ENCODE measurements around the gene NNMT. TPM values are rescaled to one million over a fixed set of nuclear protein-coding genes. Genes with fewer than 3 reads are reported as not detected.
A peak's percentile ranks its signal among the peaks of the same experiment; 100 is the strongest.

NNMT gene
- total and polyA plus RNA-seq, 2 donors (not counting 1 experiment from before 2014, with no cell fraction given) = 156 to 639 TPM

DNA sequence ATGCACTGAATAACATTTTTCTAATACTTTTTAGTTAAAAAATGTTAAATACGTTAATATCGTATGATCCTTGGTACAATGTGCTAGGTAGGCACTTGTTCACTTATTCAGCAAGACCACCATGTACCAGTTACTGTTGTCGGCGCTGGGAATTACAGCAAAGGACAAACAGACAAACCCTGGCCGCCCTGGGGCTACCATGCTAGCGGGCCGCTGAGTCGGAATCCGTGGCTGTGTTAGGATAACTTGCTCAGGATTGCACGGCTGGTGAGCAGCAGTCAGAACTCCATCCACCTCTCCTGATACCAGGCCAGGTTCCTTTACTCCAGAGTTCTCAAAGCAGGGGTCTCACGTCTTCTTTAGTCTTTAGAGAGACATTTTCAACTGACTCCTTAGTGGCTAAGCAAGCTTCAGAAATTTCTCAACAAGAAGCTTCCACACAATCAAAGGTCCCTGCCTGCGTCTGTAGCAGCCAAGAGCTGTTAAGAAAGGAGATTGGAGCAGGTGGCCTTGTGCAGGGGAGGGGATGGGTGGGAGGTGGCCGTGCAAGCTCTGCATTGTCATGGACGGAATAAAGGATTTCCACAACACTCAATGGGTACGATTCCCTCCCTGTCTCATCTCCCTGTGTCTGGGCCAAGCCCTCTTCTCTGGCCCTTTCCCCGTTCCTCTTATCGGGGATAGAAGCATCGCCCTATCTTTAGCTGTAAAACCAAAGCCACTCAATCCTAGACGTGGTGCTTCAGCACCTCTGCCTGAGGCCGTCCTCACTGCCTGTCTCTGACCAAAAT is 39.8 kb upstream of the NNMT start:
- Histone ChIP-seq H3K4me3 (replicated peaks in 1 of 4; ENCODE audit: control extremely low read depth in 1 of 4, insufficient read depth in 1 of 4, low read depth in 3 of 4, low read length in 4 of 4) (no peak overlapping the region), H3K79me2 (ENCODE audit: control insufficient read depth, insufficient read depth, low read length) (no peaks in the 10 kb centered on the region), H3K36me3 (ENCODE audit: control insufficient read depth, insufficient read depth, low read length) (no peaks in the 10 kb centered on the region), H4K20me1 (ENCODE audit: control insufficient read depth, extremely low read depth, insufficient read depth, low read length) (no peaks in the 10 kb centered on the region), H3K27me3 (ENCODE audit: control insufficient read depth, insufficient read depth, low read length) (peaks cover 5% of the 10 kb centered on the region), H3K27ac (ENCODE audit: insufficient read depth, low read length) (no peak overlapping the region), H2AFZ (ENCODE audit: low read length) (no peak overlapping the region), H3K4me1 (ENCODE audit: control insufficient read depth, extremely low read depth, insufficient read depth, low read length) (no peaks in the 10 kb centered on the region), H3K9ac (ENCODE audit: insufficient read depth, low read length) (no peak overlapping the region), H3K4me2 (ENCODE audit: extremely low read depth, insufficient read depth, low read length) (no peak overlapping the region), H3K9me3 (ENCODE audit: control insufficient read depth, insufficient read depth, low read depth, low read length) (no peaks in the 10 kb centered on the region)
- DNase-seq (ENCODE audit: low read depth in 2 of 2) = no peak
- TF ChIP-seq EZH2 (IDR thresholded peaks at IDR 0.05; ENCODE audit: low read length, missing control alignments) = no peak
- TF ChIP-seq CTCF (conservative IDR thresholded peaks at IDR 0.05 in 1 of 2, IDR thresholded peaks at IDR 0.05 in 1 of 2; ENCODE audit: low read depth in 1 of 2, low read length in 2 of 2) = no peak

- H3K79me2 ChIP-seq (ENCODE audit: control insufficient read depth, insufficient read depth, low read length) = no peaks in the 10 kb centered on the region
- peaks cover 5% of the 10 kb centered on the region for H3K27me3 ChIP-seq (ENCODE audit: control insufficient read depth, insufficient read depth, low read length)
- no peak for DNase-seq (ENCODE audit: low read depth in 2 of 2)
- H3K4me2 ChIP-seq (ENCODE audit: extremely low read depth, insufficient read depth, low read length) = no peak overlapping the region
- H3K9ac ChIP-seq (ENCODE audit: insufficient read depth, low read length) = no peak overlapping the region
- no peaks in the 10 kb centered on the region for H4K20me1 ChIP-seq (ENCODE audit: control insufficient read depth, extremely low read depth, insufficient read depth, low read length)
- no peak overlapping the region for H3K27ac ChIP-seq (ENCODE audit: insufficient read depth, low read length)
- H2AFZ ChIP-seq (ENCODE audit: low read length) = no peak overlapping the region
- TF ChIP-seq EZH2 (IDR thresholded peaks at IDR 0.05; ENCODE audit: low read length, missing control alignments) (no peak), CTCF (conservative IDR thresholded peaks at IDR 0.05 in 1 of 2, IDR thresholded peaks at IDR 0.05 in 1 of 2; ENCODE audit: low read depth in 1 of 2, low read length in 2 of 2) (no peak)
- no peaks in the 10 kb centered on the region for H3K9me3 ChIP-seq (ENCODE audit: control insufficient read depth, insufficient read depth, low read depth, low read length)
- H3K4me3 ChIP-seq (replicated peaks in 1 of 4; ENCODE audit: control extremely low read depth in 1 of 4, insufficient read depth in 1 of 4, low read depth in 3 of 4, low read length in 4 of 4) = no peak overlapping the region
- no peaks in the 10 kb centered on the region for H3K4me1 ChIP-seq (ENCODE audit: control insufficient read depth, extremely low read depth, insufficient read depth, low read length)
- no peaks in the 10 kb centered on the region for H3K36me3 ChIP-seq (ENCODE audit: control insufficient read depth, insufficient read depth, low read length)
Measured at GRCh38 chr11:114256967-114257286, 39.3 kb upstream of the NNMT start.

GRCh38 chr11:114257621-114258558 is 38.3 kb upstream of the NNMT start:
- H3K79me2 ChIP-seq (ENCODE audit: control insufficient read depth, insufficient read depth, low read length) = no peaks in the 10 kb centered on the region
- H3K9ac ChIP-seq (ENCODE audit: insufficient read depth, low read length) = no peak overlapping the region
- H3K27ac ChIP-seq (ENCODE audit: insufficient read depth, low read length) = no peak overlapping the region
- no peak overlapping the region for H2AFZ ChIP-seq (ENCODE audit: low read length)
- no peaks in the 10 kb centered on the region for H3K4me1 ChIP-seq (ENCODE audit: control insufficient read depth, extremely low read depth, insufficient read depth, low read length)
- no peak overlapping the region for H3K4me2 ChIP-seq (ENCODE audit: extremely low read depth, insufficient read depth, low read length)
- peaks cover 5% of the 10 kb centered on the region for H3K27me3 ChIP-seq (ENCODE audit: control insufficient read depth, insufficient read depth, low read length)
- TF ChIP-seq EZH2 (IDR thresholded peaks at IDR 0.05; ENCODE audit: low read length, missing control alignments) (no peak), CTCF (conservative IDR thresholded peaks at IDR 0.05 in 1 of 2, IDR thresholded peaks at IDR 0.05 in 1 of 2; ENCODE audit: low read depth in 1 of 2, low read length in 2 of 2) (peak in 1 of 2 donors; percentile 35)
- H3K36me3 ChIP-seq (ENCODE audit: control insufficient read depth, insufficient read depth, low read length) = no peaks in the 10 kb centered on the region
- no peak overlapping the region for H3K4me3 ChIP-seq (replicated peaks in 1 of 4; ENCODE audit: control extremely low read depth in 1 of 4, insufficient read depth in 1 of 4, low read depth in 3 of 4, low read length in 4 of 4)
- H3K9me3 ChIP-seq (ENCODE audit: control insufficient read depth, insufficient read depth, low read depth, low read length) = no peaks in the 10 kb centered on the region
- peak in 1 of 2 donors; percentile 89 for DNase-seq (ENCODE audit: low read depth in 2 of 2)
- H4K20me1 ChIP-seq (ENCODE audit: control insufficient read depth, extremely low read depth, insufficient read depth, low read length) = no peaks in the 10 kb centered on the region
